Measurements from ENCODE around the gene CASS4. TPM values are rescaled to one million over a fixed set of nuclear protein-coding genes. Genes with fewer than 3 reads are reported as not detected.

CASS4 gene
- polyA plus RNA-seq, 1 donor (not counting 4 experiments of a cell fraction or from before 2014, with no cell fraction given) = 0.01 TPM

DNA sequence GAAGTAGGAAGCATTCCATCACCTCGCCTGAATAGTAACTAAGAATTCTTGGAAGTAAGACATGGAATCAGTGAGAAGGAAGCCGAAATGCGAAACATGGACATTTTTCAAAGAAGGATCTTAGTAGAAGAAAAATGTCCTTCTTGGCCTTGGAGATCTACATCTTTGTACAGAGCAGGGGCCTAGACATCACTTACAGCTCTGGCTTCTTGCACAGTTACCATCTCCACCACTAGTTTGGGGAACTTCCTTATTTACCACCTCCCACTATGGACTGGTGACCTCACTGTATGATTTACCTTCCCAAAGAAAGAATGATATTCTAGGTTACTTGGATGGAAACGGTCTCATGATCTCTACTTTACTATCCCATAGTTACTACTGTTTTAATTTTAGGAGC, 15.7 kb downstream of the CASS4 start:
- Histone ChIP-seq H3K36me3 (ENCODE audit: control insufficient read depth in 2 of 2, extremely low read depth in 1 of 2, insufficient read depth in 2 of 2, low read length in 2 of 2) (no peaks in the 10 kb centered on the region), H3K4me1 (ENCODE audit: control insufficient read depth, extremely low read depth, insufficient read depth, low read length) (peaks cover 13% of the 10 kb centered on the region), H3K27ac (ENCODE audit: control insufficient read depth, insufficient read depth, low read length) (no peak overlapping the region), H3K9me1 (ENCODE audit: control insufficient read depth, extremely low read depth, insufficient read depth, low read length) (no peaks in the 10 kb centered on the region), H3K4me3 (ENCODE audit: control insufficient read depth in 2 of 3, extremely low read depth in 1 of 3, insufficient read depth in 2 of 3, low read depth in 1 of 3, low read length in 3 of 3) (no peak overlapping the region), H3K27me3 (ENCODE audit: control insufficient read depth, extremely low read depth, insufficient read depth, low read length) (no peaks in the 10 kb centered on the region), H3K4me2 (ENCODE audit: control insufficient read depth, extremely low read depth, insufficient read depth, low read depth, low read length) (no peak overlapping the region), H3K9ac (ENCODE audit: control insufficient read depth, extremely low read depth, insufficient read depth, low read length) (no peak overlapping the region), H2AFZ (ENCODE audit: control insufficient read depth, low read length) (no peak overlapping the region), H4K20me1 (ENCODE audit: control insufficient read depth, extremely low read depth, insufficient read depth, low read length) (no peaks in the 10 kb centered on the region), H3K79me2 (ENCODE audit: control insufficient read depth, insufficient read depth, low read length) (no peaks in the 10 kb centered on the region), H3K9me3 (ENCODE audit: control insufficient read depth, low read depth, low read length) (no peaks in the 10 kb centered on the region)
- TF ChIP-seq, protein P1, sequence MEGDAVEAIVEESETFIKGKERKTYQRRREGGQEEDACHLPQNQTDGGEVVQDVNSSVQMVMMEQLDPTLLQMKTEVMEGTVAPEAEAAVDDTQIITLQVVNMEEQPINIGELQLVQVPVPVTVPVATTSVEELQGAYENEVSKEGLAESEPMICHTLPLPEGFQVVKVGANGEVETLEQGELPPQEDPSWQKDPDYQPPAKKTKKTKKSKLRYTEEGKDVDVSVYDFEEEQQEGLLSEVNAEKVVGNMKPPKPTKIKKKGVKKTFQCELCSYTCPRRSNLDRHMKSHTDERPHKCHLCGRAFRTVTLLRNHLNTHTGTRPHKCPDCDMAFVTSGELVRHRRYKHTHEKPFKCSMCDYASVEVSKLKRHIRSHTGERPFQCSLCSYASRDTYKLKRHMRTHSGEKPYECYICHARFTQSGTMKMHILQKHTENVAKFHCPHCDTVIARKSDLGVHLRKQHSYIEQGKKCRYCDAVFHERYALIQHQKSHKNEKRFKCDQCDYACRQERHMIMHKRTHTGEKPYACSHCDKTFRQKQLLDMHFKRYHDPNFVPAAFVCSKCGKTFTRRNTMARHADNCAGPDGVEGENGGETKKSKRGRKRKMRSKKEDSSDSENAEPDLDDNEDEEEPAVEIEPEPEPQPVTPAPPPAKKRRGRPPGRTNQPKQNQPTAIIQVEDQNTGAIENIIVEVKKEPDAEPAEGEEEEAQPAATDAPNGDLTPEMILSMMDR (optimal IDR thresholded peaks at IDR 0.05 in 1 of 3, IDR thresholded peaks at IDR 0.05 in 1 of 3, conservative IDR thresholded peaks at IDR 0.05 in 1 of 3; ENCODE audit: extremely low read depth in 1 of 3, insufficient read depth in 2 of 3, low read length in 3 of 3) = no peak
- no peak for TF ChIP-seq EZH2 (IDR thresholded peaks at IDR 0.05; ENCODE audit: low read length)
- dilution Hi-C loops (cut with MboI; ENCODE audit: extremely low pct_ligation_motif_present, low sequenced_read_pairs) = no loop called here
- DNase-seq (ENCODE audit: low read depth, low spot score) = no peak
- FAIRE-seq = no peak

DNA sequence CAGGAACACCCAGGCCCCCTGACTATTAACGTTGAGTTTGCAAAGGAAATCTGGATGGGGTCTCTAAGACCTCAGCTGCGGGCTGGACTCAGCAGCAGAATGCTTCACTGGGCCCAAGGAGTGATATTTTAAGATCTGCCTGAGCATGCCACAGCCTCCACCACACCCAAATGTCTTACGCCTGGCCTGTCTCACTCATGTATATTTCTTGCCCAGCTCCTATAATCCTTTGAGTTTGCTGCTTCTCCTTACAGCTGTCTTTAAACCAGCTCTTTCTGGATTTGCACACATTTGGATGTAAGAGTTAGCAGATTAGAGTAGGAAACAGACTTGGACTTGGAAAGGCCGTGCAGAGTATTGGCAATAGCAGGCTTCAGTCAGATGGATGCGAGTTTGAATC, 16.4 kb downstream of the CASS4 start:
- H3K27ac ChIP-seq (ENCODE audit: control insufficient read depth, insufficient read depth, low read length) = no peak overlapping the region
- H3K36me3 ChIP-seq (ENCODE audit: control insufficient read depth in 2 of 2, extremely low read depth in 1 of 2, insufficient read depth in 2 of 2, low read length in 2 of 2) = no peaks in the 10 kb centered on the region
- H3K4me2 ChIP-seq (ENCODE audit: control insufficient read depth, extremely low read depth, insufficient read depth, low read depth, low read length) = no peak overlapping the region
- H2AFZ ChIP-seq (ENCODE audit: control insufficient read depth, low read length) = no peak overlapping the region
- TF ChIP-seq, protein P1 (optimal IDR thresholded peaks at IDR 0.05 in 1 of 3, IDR thresholded peaks at IDR 0.05 in 1 of 3, conservative IDR thresholded peaks at IDR 0.05 in 1 of 3; ENCODE audit: extremely low read depth in 1 of 3, insufficient read depth in 2 of 3, low read length in 3 of 3) = no peak
- TF ChIP-seq EZH2 (IDR thresholded peaks at IDR 0.05; ENCODE audit: low read length) = no peak
- DNase-seq (ENCODE audit: low read depth, low spot score) = no peak
- H4K20me1 ChIP-seq (ENCODE audit: control insufficient read depth, extremely low read depth, insufficient read depth, low read length) = no peaks in the 10 kb centered on the region
- no peak overlapping the region for H3K9ac ChIP-seq (ENCODE audit: control insufficient read depth, extremely low read depth, insufficient read depth, low read length)
- H3K4me1 ChIP-seq (ENCODE audit: control insufficient read depth, extremely low read depth, insufficient read depth, low read length) = peaks cover 13% of the 10 kb centered on the region
- no peaks in the 10 kb centered on the region for H3K9me3 ChIP-seq (ENCODE audit: control insufficient read depth, low read depth, low read length)
- H3K79me2 ChIP-seq (ENCODE audit: control insufficient read depth, insufficient read depth, low read length) = no peaks in the 10 kb centered on the region
- FAIRE-seq = no peak
- H3K4me3 ChIP-seq (ENCODE audit: control insufficient read depth in 2 of 3, extremely low read depth in 1 of 3, insufficient read depth in 2 of 3, low read depth in 1 of 3, low read length in 3 of 3) = no peak overlapping the region
- H3K9me1 ChIP-seq (ENCODE audit: control insufficient read depth, extremely low read depth, insufficient read depth, low read length) = no peaks in the 10 kb centered on the region
- dilution Hi-C loops (cut with MboI; ENCODE audit: extremely low pct_ligation_motif_present, low sequenced_read_pairs) = no loop called here
- no peaks in the 10 kb centered on the region for H3K27me3 ChIP-seq (ENCODE audit: control insufficient read depth, extremely low read depth, insufficient read depth, low read length)

All from keratinocyte (primary cell).